Midbrain (tissue), 1 donor: ENCODE data around the gene ALKBH3.

Source experiments
- DNase-seq: peaks from one replicate; lab custom pipeline; 2025; lab: John Stamatoyannopoulos, UW

ALKBH3 gene

GRCh38 chr11:43941257-43941994 lies 60.8 kb downstream of the ALKBH3 start:
- no peak for DNase-seq

- DNase-seq: no peak
Observed at GRCh38 chr11:43942662-43943371, 62.2 kb downstream of the ALKBH3 start.

- DNase-seq: no peak
Observed at GRCh38 chr11:43943372-43943930, 62.8 kb downstream of the ALKBH3 start.

- DNase-seq: no peak
Observed at GRCh38 chr11:43943931-43944751, 63.5 kb downstream of the ALKBH3 start.

- DNase-seq: peak; percentile 45
Observed at GRCh38 chr11:43944761-43945311, 64.2 kb downstream of the ALKBH3 start.

GRCh38 chr11:43947003-43947500 lies 66.4 kb downstream of the ALKBH3 start:
- no peak for DNase-seq

- DNase-seq: no peak
Observed at GRCh38 chr11:43947815-43948214, 67.2 kb downstream of the ALKBH3 start.

- no peak for DNase-seq
Observed at GRCh38 chr11:43948341-43949225, 68.0 kb downstream of the ALKBH3 start.

- no peak for DNase-seq
Observed at GRCh38 chr11:43950311-43950855, 69.8 kb downstream of the ALKBH3 start.

- DNase-seq: no peak
Observed at GRCh38 chr11:43951231-43951630, 70.6 kb downstream of the ALKBH3 start.

- DNase-seq: no peak
Observed at GRCh38 chr11:43952020-43952400, 71.4 kb downstream of the ALKBH3 start.

GRCh38 chr11:43952401-43953342 lies 72.0 kb downstream of the ALKBH3 start:
- no peak for DNase-seq

- no peak for DNase-seq
Observed at GRCh38 chr11:43953521-43953920, 72.9 kb downstream of the ALKBH3 start.

- no peak for DNase-seq
Observed at GRCh38 chr11:43954241-43954640, 73.6 kb downstream of the ALKBH3 start.

GRCh38 chr11:43955381-43956118 lies 74.9 kb downstream of the ALKBH3 start:
- no peak for DNase-seq

GRCh38 chr11:43957571-43957970 lies 76.9 kb downstream of the ALKBH3 start:
- no peak for DNase-seq

- no peak for DNase-seq
Observed at GRCh38 chr11:43959321-43959995, 78.8 kb downstream of the ALKBH3 start.
